ENCODE measurements around the gene HEYL. TPM values are rescaled to one million over a fixed set of nuclear protein-coding genes. Genes with fewer than 3 reads are reported as not detected.

HEYL gene
- total RNA-seq, 3 donors from 2014 or later = 2.1 to 5.2 (median 2.3) TPM

GRCh38 chr1:39679821-39680220 lies 40.4 kb upstream of the HEYL start:
- Histone ChIP-seq H3K27ac (no peak overlapping the region), H3K4me3 (no peak overlapping the region), H3K36me3 (no peaks in the 10 kb centered on the region), H3K27me3 (peaks cover 0 to 18% of the 10 kb centered on the region in 2 donors), H3K4me1 (no peaks in the 10 kb centered on the region), H3K9me3 (no peaks in the 10 kb centered on the region)
- no peak for DNase-seq (ENCODE audit: low spot score in 2 of 2)
- TF ChIP-seq POLR2AphosphoS5 (IDR thresholded peaks at IDR 0.05) (no peak), POLR2A (IDR thresholded peaks at IDR 0.05) (no peak), CTCF (IDR thresholded peaks at IDR 0.05) (no peak)
- intact Hi-C loops (cut with DNase I; ENCODE audit: low total_unique reads) = no loop called here

- no peak for TF ChIP-seq CTCF (IDR thresholded peaks at IDR 0.05)
- Histone ChIP-seq H3K4me3 (no peak overlapping the region), H3K36me3 (no peaks in the 10 kb centered on the region), H3K27ac (no peak overlapping the region), H3K27me3 (peaks cover 0 to 8% of the 10 kb centered on the region in 2 donors), H3K9me3 (no peaks in the 10 kb centered on the region), H3K4me1 (no peaks in the 10 kb centered on the region)
- DNase-seq (ENCODE audit: low spot score in 2 of 2) = no peak
- intact Hi-C loops (cut with DNase I; ENCODE audit: low total_unique reads) = no loop called here
Measured at GRCh38 chr1:39678889-39679288, 39.4 kb upstream of the HEYL start.

- no peaks in the 10 kb centered on the region for H3K4me1 ChIP-seq
- no peaks in the 10 kb centered on the region for H3K9me3 ChIP-seq
- intact Hi-C loops (cut with DNase I; ENCODE audit: low total_unique reads) = no loop called here
- no peaks in the 10 kb centered on the region for H3K27me3 ChIP-seq
- TF ChIP-seq POLR2A (IDR thresholded peaks at IDR 0.05) (no peak), CTCF (IDR thresholded peaks at IDR 0.05) (no peak), POLR2AphosphoS5 (IDR thresholded peaks at IDR 0.05) (no peak)
- no peak overlapping the region for H3K4me3 ChIP-seq
- DNase-seq (ENCODE audit: low spot score in 2 of 2) = no peak
- no peaks in the 10 kb centered on the region for H3K36me3 ChIP-seq
- no peak overlapping the region for H3K27ac ChIP-seq
Measured at GRCh38 chr1:39677645-39678044, 38.2 kb upstream of the HEYL start.

GRCh38 chr1:39676948-39677548 lies 37.6 kb upstream of the HEYL start:
- no peak for DNase-seq (ENCODE audit: low spot score in 2 of 2)
- peaks cover 0 to 1% of the 10 kb centered on the region in 2 donors for H3K4me1 ChIP-seq
- no peak overlapping the region for H3K27ac ChIP-seq

GRCh38 chr1:39675220-39675619 lies 35.8 kb upstream of the HEYL start:
- H3K27ac ChIP-seq = no peak overlapping the region
- no peaks in the 10 kb centered on the region for H3K9me3 ChIP-seq
- no peaks in the 10 kb centered on the region for H3K36me3 ChIP-seq
- TF ChIP-seq CTCF (IDR thresholded peaks at IDR 0.05) (no peak), POLR2AphosphoS5 (IDR thresholded peaks at IDR 0.05) (no peak), POLR2A (IDR thresholded peaks at IDR 0.05) (no peak)
- no peaks in the 10 kb centered on the region for H3K27me3 ChIP-seq
- intact Hi-C loops (cut with DNase I; ENCODE audit: low total_unique reads) = no loop called here
- no peak overlapping the region for H3K4me3 ChIP-seq
- peaks cover 4% of the 10 kb centered on the region in 2 donors for H3K4me1 ChIP-seq
- DNase-seq (ENCODE audit: low spot score in 2 of 2) = no peak

More at GRCh38 chr1:39676948-39677548, 37.6 kb upstream of the HEYL start:
- no peaks in the 10 kb centered on the region for H3K36me3 ChIP-seq
- TF ChIP-seq CTCF (IDR thresholded peaks at IDR 0.05) = no peak
- TF ChIP-seq POLR2A (IDR thresholded peaks at IDR 0.05) = no peak
- no peak for TF ChIP-seq POLR2AphosphoS5 (IDR thresholded peaks at IDR 0.05)
- intact Hi-C loops (cut with DNase I; ENCODE audit: low total_unique reads) = no loop called here
- no peaks in the 10 kb centered on the region for H3K9me3 ChIP-seq
- no peaks in the 10 kb centered on the region for H3K27me3 ChIP-seq
- H3K4me3 ChIP-seq = no peak overlapping the region
